Endometrial microvascular endothelial cells (primary cell): Measurements from ENCODE around the gene SELPLG. TPM values are rescaled to one million over a fixed set of nuclear protein-coding genes. Genes with fewer than 3 reads are reported as not detected.
"Not testable (repeated sequence)": the region's sequence is repeated elsewhere in the genome, so short reads cannot be mapped to it uniquely, and the experiment has no call there.

Experiments used
- in situ Hi-C: cut with HindIII; loops from 2 replicates; pipeline ENCODE4 v1.10.0; 2017; ENCODE audit warnings: low sequenced_read_pairs, low pct_unique_long_range_greater_than_20kb; ENCODE audit errors: inconsistent ontology term
- total RNA-seq: library from RNA; depleted of rRNA; stranded (reverse); fragments of >200 nt; gene quantifications from one replicate; pipeline ENCODE4 v1.2.3, GENCODE V29; 2015; ENCODE audit errors: inconsistent ontology term

Gene SELPLG
- total RNA-seq, 1 donor from 2014 or later = 0.46 TPM

DNA sequence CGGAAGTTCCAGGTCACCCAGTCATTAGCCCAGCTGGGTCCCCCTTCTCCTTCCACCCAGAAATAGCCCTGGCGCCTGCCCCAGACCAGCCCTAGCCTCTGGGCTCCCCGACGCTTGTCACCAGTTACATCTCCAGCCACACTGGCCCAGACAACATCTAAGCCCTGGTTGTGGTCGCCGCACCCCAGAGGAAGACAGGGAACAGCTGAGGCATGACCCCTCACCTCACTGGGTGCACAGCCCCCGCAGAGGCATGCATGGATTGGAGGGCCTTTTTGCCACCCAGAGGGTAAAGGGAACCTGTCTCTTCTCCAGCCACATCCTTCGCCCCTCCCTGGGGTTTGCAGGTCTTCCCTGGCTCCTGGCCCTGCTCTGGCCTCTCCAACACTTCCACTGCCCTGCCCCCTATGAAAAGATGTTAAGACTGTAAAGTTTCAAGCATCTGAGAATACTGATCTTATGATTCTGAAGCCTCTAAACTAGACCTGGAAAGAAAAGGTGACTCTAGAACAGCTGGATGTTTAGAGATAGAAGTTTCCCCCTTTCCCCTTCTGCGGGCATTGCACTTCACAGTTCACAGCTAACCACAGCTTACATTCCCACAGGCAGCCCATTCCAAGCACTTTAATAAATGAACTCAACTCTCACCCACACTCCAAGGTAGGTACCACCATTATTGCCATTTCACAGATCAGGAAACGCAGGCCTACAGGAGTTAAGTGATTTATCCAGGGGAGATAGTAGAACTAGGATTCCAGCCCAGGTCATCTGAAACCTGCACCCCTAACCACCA is 50.5 kb downstream of the SELPLG start:
- in situ Hi-C loops = no loop called here

DNA sequence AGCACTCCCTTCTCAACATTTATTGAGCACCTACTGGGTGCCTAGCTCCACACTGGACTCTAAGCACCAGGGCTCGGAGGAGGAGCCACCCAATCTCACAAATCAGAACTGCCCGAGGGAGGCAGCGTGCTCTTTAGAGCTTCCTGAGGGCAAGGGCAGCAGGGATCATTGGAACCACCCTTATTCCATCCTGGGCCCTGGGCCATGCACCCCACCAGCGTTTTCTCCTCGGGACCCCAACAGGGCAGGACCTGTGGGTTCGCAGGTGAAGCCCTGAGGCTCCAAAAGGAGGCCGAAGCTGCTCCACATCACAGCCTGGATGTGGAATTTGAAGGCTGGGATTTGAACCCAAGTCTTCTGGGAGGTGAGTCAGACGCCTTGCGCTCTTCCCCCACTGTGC is 51.2 kb downstream of the SELPLG start:
- in situ Hi-C loops = no loop called here

DNA sequence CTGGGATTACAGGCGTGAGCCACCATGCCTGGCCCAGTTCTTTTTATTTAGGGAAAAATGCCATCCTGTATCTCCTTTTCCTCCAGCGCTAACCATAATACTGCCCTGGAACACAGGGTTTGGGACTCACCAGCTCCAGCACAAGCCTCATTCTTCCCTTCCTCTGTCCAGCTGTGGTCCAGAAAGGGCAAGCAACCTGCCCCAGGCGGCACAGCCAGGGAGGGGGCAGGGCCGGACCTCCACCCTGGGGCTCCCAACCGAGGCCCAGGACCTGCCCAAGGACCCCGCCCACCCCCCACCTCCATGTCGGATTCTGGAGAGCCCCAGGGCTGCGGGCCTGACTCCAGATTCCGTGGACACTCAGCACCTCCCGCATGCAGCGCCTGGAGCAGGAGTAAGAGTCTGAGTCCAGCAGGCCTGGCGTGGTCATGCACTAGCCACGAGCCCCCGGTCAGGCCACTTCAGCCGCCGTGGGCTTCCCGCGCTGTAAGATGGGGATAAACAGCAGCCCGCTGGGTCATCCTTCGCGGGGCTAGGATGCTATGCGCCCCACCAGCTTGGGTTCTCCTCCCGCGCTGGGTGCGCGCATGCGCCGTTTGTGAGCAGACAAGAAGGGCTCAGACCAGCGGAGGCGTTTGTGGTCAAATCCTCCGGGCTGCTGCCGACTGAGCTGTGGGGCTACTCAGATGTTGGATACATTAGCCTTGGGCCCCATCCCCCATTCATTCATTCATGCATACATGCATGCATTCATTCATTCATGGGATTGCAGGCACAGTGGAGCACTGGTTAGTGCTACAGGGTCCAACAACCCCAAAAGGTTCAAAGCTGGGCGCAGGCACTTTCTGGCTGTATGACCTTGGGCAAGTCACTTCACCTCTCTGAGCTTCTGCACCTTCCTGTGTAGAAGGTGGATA is 52.1 kb downstream of the SELPLG start:
- in situ Hi-C loops = no loop called here

DNA sequence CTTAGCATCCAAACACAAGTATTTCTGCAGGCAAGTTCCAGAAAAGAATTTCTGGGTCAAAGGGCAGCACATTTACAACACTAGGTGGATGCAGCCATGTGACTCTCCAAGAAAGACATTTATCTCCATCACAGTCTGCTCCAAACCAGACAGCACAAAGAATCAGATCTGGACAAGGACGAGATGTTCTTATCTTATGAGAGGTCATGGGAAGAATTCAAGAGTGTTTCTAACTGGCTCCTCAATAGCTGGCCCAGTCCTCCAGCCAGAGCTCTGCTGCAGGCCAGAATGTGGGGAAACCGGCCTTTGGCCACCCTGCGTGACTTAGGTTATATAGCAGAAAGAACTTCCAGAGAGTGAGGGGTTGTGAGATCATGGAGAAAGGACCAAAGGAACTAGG is 53.2 kb downstream of the SELPLG start:
- in situ Hi-C loops = no loop called here

DNA sequence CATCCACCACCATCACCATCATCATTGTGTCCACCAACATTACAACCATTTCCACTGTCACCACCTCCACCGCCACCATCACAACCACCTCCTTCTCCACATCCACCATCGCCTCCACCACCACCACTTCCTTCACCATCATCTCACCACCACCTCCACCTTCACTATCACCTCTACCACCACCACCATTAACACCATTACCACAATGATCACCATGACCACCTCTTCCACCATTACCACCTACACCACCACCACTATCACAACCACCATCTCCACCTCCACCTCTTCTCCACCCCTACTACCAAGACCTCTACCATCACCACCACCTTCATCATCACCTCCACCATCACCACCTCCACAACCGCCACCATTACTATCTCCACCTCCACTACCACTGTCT is 54.9 kb downstream of the SELPLG start:
- in situ Hi-C loops = no loop called here

DNA sequence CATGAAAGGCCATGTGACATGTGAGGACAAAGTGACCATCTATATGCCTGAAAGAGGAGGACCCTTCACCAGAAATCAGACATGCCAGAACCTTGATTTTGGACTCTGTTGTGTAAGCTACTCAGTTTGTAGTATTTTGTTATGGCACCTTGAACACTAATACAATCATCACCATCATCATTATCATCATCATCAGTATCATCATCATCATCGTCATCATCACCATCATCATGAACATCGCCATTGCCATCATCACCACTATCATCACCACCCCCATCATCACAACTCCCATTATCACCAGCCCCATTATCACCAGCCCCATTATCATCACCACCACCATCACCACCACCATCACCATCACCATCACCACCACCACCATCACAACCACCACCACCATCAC is 55.4 kb downstream of the SELPLG start:
- in situ Hi-C loops = no loop called here

DNA sequence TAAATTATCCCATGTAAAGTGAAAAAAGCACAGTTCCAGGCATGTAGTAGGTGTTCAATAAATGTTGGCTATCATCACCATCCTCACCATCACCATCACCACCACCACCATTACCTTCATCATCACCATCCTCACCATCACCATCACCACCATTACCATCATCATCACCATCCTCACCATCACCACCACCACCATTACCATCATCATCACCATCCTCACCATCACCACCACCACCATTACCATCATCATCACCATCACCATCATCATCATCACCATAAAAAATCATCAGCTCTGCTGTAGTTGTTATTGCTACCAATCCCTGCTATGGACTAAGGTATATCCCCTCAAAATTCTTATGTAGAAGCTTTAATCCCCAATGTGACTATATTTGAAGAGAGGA is 56.2 kb downstream of the SELPLG start:
- in situ Hi-C loops = no loop called here

DNA sequence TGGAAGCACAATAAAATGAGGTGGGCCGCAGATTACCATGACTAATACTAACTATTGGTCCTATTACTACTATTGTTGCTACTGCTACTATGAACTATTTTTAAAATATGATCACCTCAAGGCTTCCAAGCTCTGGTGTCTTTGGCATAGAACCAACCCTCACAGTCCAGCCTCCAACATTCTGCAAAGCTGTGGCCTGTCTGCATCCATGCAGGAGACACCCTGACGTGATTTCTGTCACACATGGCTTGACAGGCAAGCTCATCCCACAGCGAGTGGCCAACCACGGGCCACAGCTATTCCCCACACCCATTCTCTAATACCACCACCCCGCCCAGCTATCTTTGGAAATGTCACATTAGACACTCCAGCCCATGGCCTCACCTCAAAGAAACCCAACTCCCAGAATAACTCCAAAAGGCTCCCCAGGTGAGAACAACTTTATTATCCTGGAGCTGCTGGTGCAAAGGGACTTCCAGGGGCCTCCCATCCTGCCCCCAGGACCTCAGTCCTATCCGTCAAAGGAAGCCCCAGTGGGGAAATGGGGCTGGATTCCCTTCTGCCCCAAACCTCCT is 56.9 kb downstream of the SELPLG start:
- in situ Hi-C loops = no loop called here

DNA sequence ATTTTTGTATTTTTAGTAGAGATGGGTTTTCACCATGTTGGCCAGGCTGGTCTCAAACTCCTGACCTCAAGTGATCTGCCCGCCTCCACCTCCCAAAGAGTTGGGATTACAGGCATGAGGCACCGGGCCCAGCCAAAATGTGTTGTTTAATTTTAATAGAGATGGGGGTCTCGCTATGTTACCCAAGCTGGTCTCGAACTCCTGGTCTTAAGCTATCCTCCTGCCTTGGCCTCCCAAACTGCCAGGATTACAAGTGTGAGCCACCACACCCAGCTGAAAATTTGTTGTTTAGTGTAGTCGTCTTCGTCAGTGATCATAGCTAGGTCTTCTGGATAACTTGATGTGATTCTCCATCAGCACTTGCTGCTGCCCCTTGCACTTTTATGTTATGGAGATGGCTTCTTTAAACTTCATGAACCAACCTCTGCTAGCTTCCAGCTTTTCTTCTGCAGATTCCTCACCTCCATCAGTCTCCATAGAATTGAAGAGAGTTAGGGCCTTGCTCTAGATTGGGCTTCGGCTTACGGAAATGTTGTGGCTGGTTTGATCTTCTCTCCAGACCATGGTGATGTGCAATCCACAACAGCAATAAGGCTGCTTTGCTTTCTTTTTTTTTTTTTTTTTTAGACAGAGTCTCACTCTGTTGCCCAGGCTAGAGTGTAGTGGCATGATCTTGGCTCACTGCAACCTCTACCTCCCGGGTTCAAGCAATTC is 58.3 kb downstream of the SELPLG start:
- in situ Hi-C loops = no loop called here

DNA sequence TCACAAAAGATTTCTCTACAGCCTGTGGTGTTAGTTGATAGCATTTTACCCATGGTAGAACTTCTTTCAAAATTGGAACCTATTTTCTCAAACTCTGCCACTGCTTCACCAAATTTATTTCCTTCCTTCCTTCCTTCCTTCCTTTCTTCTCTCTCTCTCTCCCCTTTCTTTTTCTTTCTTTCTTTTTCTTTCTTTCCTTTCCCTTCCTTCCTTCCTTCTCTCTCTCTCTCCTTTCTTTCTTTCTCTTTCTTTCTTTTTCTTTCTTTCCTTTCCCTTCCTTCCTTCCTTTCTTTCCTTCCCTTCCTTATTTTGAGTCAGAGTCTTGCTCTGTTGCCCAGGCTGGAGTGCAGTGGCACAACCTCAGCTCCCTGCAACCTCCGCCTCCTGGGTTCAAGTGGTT is 59.4 kb downstream of the SELPLG start:
- in situ Hi-C loops = not testable (repeated sequence)

DNA sequence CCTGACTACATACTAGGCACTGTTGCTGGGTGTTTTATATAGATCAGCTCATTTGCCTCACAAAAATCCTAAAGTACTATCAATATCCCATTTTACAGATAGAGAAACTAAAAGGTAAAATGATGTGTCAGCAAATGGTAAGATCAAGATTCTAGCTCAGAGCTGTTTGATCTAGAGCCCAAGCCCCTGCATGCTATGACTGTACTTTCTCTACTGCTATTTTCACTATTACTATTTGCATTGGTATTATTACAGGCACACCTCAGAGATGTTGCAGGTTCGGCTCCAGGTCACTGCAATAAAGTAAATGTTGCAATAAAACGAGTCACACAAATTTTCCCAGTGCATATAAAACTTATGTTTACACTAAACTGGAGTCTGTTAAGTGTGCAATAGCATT is 60.4 kb downstream of the SELPLG start:
- in situ Hi-C loops = no loop called here

DNA sequence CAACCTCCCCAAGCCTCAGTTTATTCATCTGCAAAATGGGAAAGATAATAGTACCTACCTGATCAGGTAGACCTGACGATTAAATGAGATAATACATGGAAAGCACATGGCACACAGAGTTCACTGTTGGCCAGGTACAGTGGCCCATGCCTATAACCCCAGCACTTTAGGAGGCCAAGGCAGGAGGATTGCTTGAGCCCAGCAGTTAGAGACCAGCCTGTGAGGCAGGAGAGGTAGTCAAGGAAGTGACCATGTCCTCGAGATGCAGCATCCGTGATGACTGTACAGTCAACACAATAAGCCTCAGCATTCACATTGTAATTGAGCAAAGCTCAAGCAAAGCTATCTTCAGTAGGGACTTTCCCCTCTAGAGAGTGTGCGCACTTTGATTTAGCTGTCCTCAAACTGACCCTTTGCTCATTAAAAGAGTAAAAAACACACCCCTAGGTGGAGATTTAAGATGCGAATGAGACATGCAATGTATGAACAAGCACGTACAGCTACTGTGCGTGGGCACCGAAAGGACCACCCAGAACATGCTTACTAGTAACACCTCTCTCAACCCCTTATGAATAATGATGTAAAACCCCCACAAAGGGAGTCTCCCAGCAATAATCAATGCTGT is 61.4 kb downstream of the SELPLG start:
- in situ Hi-C loops = no loop called here

Other genes with a start within 250 kb of the SELPLG start
- gene FICD, start 118.6 kb downstream of the SELPLG start, total RNA-seq = 5.5 TPM
- 34.6 TPM for gene SART3, start 72.7 kb downstream of the SELPLG start, total RNA-seq
- gene ISCU, start 71.3 kb downstream of the SELPLG start, total RNA-seq = 113 TPM
- gene TMEM119, start 35.8 kb downstream of the SELPLG start, total RNA-seq = not detected
- gene CORO1C, start 97.6 kb upstream of the SELPLG start, total RNA-seq = 178 TPM
- gene SSH1, start 223.7 kb upstream of the SELPLG start, total RNA-seq = 14.0 TPM
- gene DAO, start 246.2 kb upstream of the SELPLG start, total RNA-seq = not detected